CD14-positive monocyte (primary cell): Measurements from ENCODE around the gene POLR2B. TPM values are rescaled to one million over a fixed set of nuclear protein-coding genes. Genes with fewer than 3 reads are reported as not detected.

ENCODE experiments used
- DNase-seq, 3 donors: peaks; one replicate each; pipeline ENCODE4 v3.0.0-alpha.2; 2011 to 2022
- H2AFZ ChIP-seq: 2 replicates; pipeline ENCODE4 v1.6.0; 2012; ENCODE audit warnings: mild to moderate bottlenecking, low read depth, low read length, inconsistent platforms; ENCODE audit not compliant: insufficient read depth, poor library complexity, severe bottlenecking
- H3K27ac ChIP-seq, 2 donors: 1 replicate in 1 of 2; 2 replicates in 1 of 2; pipeline ENCODE4 v1.5.1; 2012 to 2013; ENCODE audit warnings: low read length in 2 of 2, control low read depth in 1 of 2, inconsistent platforms in 1 of 2, low read depth in 1 of 2, mild to moderate bottlenecking in 1 of 2
- H3K27me3 ChIP-seq, 2 donors: one replicate each; pipeline versions ENCODE4 v1.6.0 to v1.6.1; 2011 to 2013; ENCODE audit warnings: low read length in 2 of 2; ENCODE audit not compliant: control insufficient read depth in 2 of 2, insufficient read depth in 2 of 2
- H3K36me3 ChIP-seq, 2 donors: replicated peaks in 1 of 2; 1 replicate in 1 of 2; 2 replicates in 1 of 2; pipeline versions ENCODE4 v1.5.1 to v1.6.1; 2012 to 2013; ENCODE audit warnings: low read length in 2 of 2, control low read depth in 1 of 2, inconsistent platforms in 1 of 2, mild to moderate bottlenecking in 1 of 2; ENCODE audit not compliant: insufficient read depth in 2 of 2, control insufficient read depth in 1 of 2
- H3K4me1 ChIP-seq, 2 donors: 1 replicate in 1 of 2; 2 replicates in 1 of 2; pipeline versions ENCODE4 v1.5.1 to v1.6.1; 2012 to 2013; ENCODE audit warnings: low read length in 2 of 2, control low read depth in 1 of 2, inconsistent platforms in 1 of 2, mild to moderate bottlenecking in 1 of 2, moderate library complexity in 1 of 2; ENCODE audit not compliant: insufficient read depth in 2 of 2, control insufficient read depth in 1 of 2
- H3K4me2 ChIP-seq: replicated peaks from 2 replicates; pipeline ENCODE3; 2012; ENCODE audit warnings: low read length, moderate library complexity, mild to moderate bottlenecking; ENCODE audit not compliant: poor library complexity, severe bottlenecking; ENCODE audit errors: extremely low read depth
- H3K4me3 ChIP-seq, 3 experiments: fragments of 200-600 bp in 1 of 3; sonication (generic) in 1 of 3; replicated peaks in 1 of 3; 1 replicate in 2 of 3; 2 replicates in 1 of 3; pipeline ENCODE4 v1.5.1; 2011 to 2013; ENCODE audit warnings: low read length in 3 of 3, mild to moderate bottlenecking in 3 of 3, control low read depth in 2 of 3, low read depth in 2 of 3, inconsistent platforms in 1 of 3, moderate library complexity in 1 of 3
- H3K79me2 ChIP-seq: 2 replicates; pipeline ENCODE4 v1.6.0; 2012; ENCODE audit warnings: mild to moderate bottlenecking, control low read depth, inconsistent platforms, low read length, moderate library complexity; ENCODE audit not compliant: insufficient read depth
- H3K9ac ChIP-seq: 2 replicates; pipeline ENCODE4 v1.6.0; 2017; ENCODE audit warnings: low read length, mild to moderate bottlenecking; ENCODE audit not compliant: insufficient read depth, poor library complexity, severe bottlenecking
- H3K9me3 ChIP-seq, 2 donors: replicated peaks in 1 of 2; 1 replicate in 1 of 2; 2 replicates in 1 of 2; pipeline versions ENCODE4 v1.5.1 to v1.6.1; 2012 to 2013; ENCODE audit warnings: low read length in 2 of 2, control low read depth in 1 of 2; ENCODE audit not compliant: control insufficient read depth in 1 of 2, insufficient read depth in 1 of 2
- H4K20me1 ChIP-seq: 2 replicates; pipeline ENCODE4 v1.6.0; 2012; ENCODE audit warnings: mild to moderate bottlenecking, low read length, control low read depth, moderate library complexity; ENCODE audit not compliant: insufficient read depth
- H3K27ac Mint-ChIP-seq, 7 donors: one replicate each; pipeline ENCODE4 v1.8.0; 2020; ENCODE audit warnings: mild to moderate bottlenecking in 7 of 7, mixed read lengths in 7 of 7, moderate library complexity in 6 of 7, inconsistent platforms in 2 of 7
- H3K27me3 Mint-ChIP-seq, 3 donors: one replicate each; pipeline ENCODE4 v1.8.0; 2021 to 2022; ENCODE audit warnings: low read depth in 3 of 3, mild to moderate bottlenecking in 3 of 3, mixed read lengths in 3 of 3, moderate library complexity in 3 of 3, inconsistent platforms in 1 of 3
- H3K36me3 Mint-ChIP-seq, 2 donors: one replicate each; pipeline ENCODE4 v1.8.0; 2020; ENCODE audit warnings: mixed read lengths in 2 of 2, inconsistent platforms in 1 of 2, mild to moderate bottlenecking in 1 of 2
- H3K4me1 Mint-ChIP-seq: one replicate; pipeline ENCODE4 v1.8.0; 2020; ENCODE audit warnings: mild to moderate bottlenecking, mixed read lengths
- H3K4me3 Mint-ChIP-seq, 2 donors: one replicate each; pipeline ENCODE4 v1.8.0; 2020; ENCODE audit warnings: mild to moderate bottlenecking in 2 of 2, mixed read lengths in 2 of 2, moderate library complexity in 1 of 2
- H3K9me3 Mint-ChIP-seq, 7 donors: one replicate each; pipeline ENCODE4 v1.8.0; 2020 to 2022; ENCODE audit warnings: mixed read lengths in 7 of 7, mild to moderate bottlenecking in 6 of 7, moderate library complexity in 6 of 7, inconsistent platforms in 2 of 7
- CTCF ChIP-seq: fragments of 200-600 bp; IDR thresholded peaks from one replicate; pipeline ENCODE4 v1.8.0; 2022; ENCODE audit warnings: antibody characterized with exemption, mild to moderate bottlenecking
- WGBS: methylation state at CpG from one replicate; pipeline ENCODE4 v1.1.5; 2013; ENCODE audit warnings: missing lambda C conversion rate; ENCODE audit not compliant: insufficient coverage; 5-methylcytosine and 5-hydroxymethylcytosine counted together
- intact Hi-C, 2 donors: fragments of 100-400 bp; cut with micrococcal nuclease; formaldehyde crosslinking; loops; one replicate each; pipeline versions ENCODE4 v1.15.0 to v1.15.1; 2023
- polyA plus RNA-seq, 3 donors: library from polyadenylated mRNA; depleted of rRNA in 1 of 3; unstranded in 2 of 3; stranded (reverse) in 1 of 3; fragments of 300-500 nt in 2 of 3; fragments of >200 nt in 1 of 3; fragmentation: Illumina TruSeq in 2 of 3; gene quantifications; 1 replicate in 2 of 3; 2 replicates in 1 of 3; pipeline ENCODE4 v1.2.3, GENCODE V29; 2012 to 2021

Gene POLR2B
- polyA plus RNA-seq, 3 donors = 29.0 to 42.1 (median 36.1) TPM

GRCh38 chr4:56972389-56972788, 6.3 kb upstream of the POLR2B start:
- no peak overlapping the region for H3K9ac ChIP-seq
- H4K20me1 ChIP-seq = peaks cover 32% of the 10 kb centered on the region
- no peak overlapping the region for H3K27ac ChIP-seq
- peaks cover 19 to 23% of the 10 kb centered on the region in 2 donors for H3K4me1 ChIP-seq
- no peak overlapping the region for H3K4me3 ChIP-seq
- Mint-ChIP-seq H3K27ac (no peak overlapping the region), H3K36me3 (peaks cover 58 to 72% of the 10 kb centered on the region in 2 donors), H3K27me3 (peaks cover 0 to 1% (median 0%) of the 10 kb centered on the region in 3 donors), H3K4me1 (peaks cover 15% of the 10 kb centered on the region), H3K4me3 (no peak overlapping the region), H3K9me3 (peaks cover 0 to 9% (median 3%) of the 10 kb centered on the region in 7 donors)
- H3K36me3 ChIP-seq = peaks cover 61 to 71% of the 10 kb centered on the region in 2 donors
- DNase-seq = no peak
- H3K9me3 ChIP-seq = peaks cover 4 to 14% of the 10 kb centered on the region in 2 donors
- WGBS = no CpG with 5 or more reads among the region's 2 CpGs
- no peak overlapping the region for H3K4me2 ChIP-seq
- no peaks in the 10 kb centered on the region for H3K27me3 ChIP-seq
- intact Hi-C loops = no loop called here
- H3K79me2 ChIP-seq = peaks cover 50% of the 10 kb centered on the region
- TF ChIP-seq CTCF = no peak
- H2AFZ ChIP-seq = no peak overlapping the region

- Histone ChIP-seq H3K27ac (no peak overlapping the region), H3K4me1 (peaks cover 19 to 23% of the 10 kb centered on the region in 2 donors), H2AFZ (no peak overlapping the region), H3K36me3 (peaks cover 56 to 67% of the 10 kb centered on the region in 2 donors), H3K4me3 (no peak overlapping the region), H3K4me2 (no peak overlapping the region), H3K9ac (no peak overlapping the region), H4K20me1 (peaks cover 32% of the 10 kb centered on the region), H3K27me3 (no peaks in the 10 kb centered on the region), H3K79me2 (peaks cover 50% of the 10 kb centered on the region), H3K9me3 (peaks cover 4 to 14% of the 10 kb centered on the region in 2 donors)
- H3K27ac Mint-ChIP-seq = no peak overlapping the region
- H3K9me3 Mint-ChIP-seq = peaks cover 0 to 9% (median 3%) of the 10 kb centered on the region in 7 donors
- H3K27me3 Mint-ChIP-seq = peaks cover 0 to 1% (median 0%) of the 10 kb centered on the region in 3 donors
- DNase-seq = no peak
- peaks cover 15% of the 10 kb centered on the region for H3K4me1 Mint-ChIP-seq
- no peak for TF ChIP-seq CTCF
- H3K4me3 Mint-ChIP-seq = no peak overlapping the region
- intact Hi-C loops = no loop called here
- H3K36me3 Mint-ChIP-seq = peaks cover 54 to 67% of the 10 kb centered on the region in 2 donors
Observed at GRCh38 chr4:56972809-56973208, 5.9 kb upstream of the POLR2B start.
